ENCODE results near the gene KCNC4. TPM values are rescaled to one million over a fixed set of nuclear protein-coding genes. Genes with fewer than 3 reads are reported as not detected.

The KCNC4 gene
- total and polyA plus RNA-seq, 12 donors = 1.1 to 14.4 (median 9.3) TPM

DNA sequence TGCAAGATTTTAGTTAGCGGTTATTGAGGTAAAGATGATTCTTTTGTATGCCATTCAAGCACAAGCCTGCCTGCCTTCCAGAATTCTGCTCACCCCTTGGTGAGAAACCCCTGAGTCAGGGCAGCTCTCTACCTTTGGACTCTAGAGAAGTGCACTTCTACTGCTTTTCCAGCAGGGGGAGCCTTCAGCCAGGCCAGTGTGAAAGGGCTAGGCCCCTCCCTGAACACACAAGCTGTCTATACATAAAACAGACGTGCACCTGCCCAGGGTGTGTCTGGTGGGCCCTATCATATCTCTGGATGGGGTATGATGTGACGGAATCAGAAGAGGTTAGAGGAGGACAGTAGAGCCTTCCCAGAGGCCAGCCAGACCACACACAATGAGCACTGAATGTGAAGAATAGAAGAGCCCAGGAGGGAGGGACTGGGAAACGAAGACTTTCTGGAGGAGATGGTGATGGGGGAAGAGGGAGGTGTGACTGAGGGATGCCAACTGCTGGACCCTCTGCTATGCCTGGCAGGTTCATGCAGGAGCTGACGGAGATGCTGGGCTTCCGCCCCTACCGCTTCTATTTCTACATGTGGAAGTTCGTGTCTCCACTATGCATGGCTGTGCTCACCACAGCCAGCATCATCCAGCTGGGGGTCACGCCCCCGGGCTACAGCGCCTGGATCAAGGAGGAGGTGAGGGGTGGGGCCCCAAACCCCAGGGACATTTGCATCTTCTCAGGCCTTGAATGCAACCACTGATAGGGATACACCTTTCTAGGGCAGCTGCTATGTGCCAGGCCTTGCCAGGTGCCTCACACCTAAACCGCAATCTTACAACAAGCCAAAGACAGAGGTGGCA lies 13.0 kb upstream of the KCNC4 start:
- peak in 3 of 7 donors; percentile 31 to 41 (median 33) for DNase-seq
- H3K9me3 ChIP-seq (replicated peaks in 1 of 3) = no peaks in the 10 kb centered on the region
- no peaks in the 10 kb centered on the region for H3K36me3 ChIP-seq (replicated peaks in 1 of 2)
- TF ChIP-seq POLR2A (IDR thresholded peaks at IDR 0.05) (no peak), CTCF (IDR thresholded peaks at IDR 0.05) (peak; percentile 57 to 88 (median 74))
- WGBS, 4 donors = 56 to 72% (median 59%) methylated on average over 9 to 12 of the region's 12 CpGs
- no peak overlapping the region for H3K4me3 ChIP-seq
- no peaks in the 10 kb centered on the region for H3K27me3 ChIP-seq
- no peaks in the 10 kb centered on the region for H3K4me1 ChIP-seq (replicated peaks in 1 of 2)
- intact Hi-C loops (cut with DNase I) = no loop called here
- no peak overlapping the region for H3K27ac ChIP-seq

GRCh38 chr1:110197905-110198629 lies 12.0 kb upstream of the KCNC4 start:
- intact Hi-C loops (cut with DNase I) = no loop called here
- WGBS, 4 donors = 92 to 95% (median 93%) methylated on average over 9 to 23 of the region's 23 CpGs
- no peaks in the 10 kb centered on the region for H3K4me1 ChIP-seq (replicated peaks in 1 of 2)

GRCh38 chr1:110198746-110199145 lies 11.4 kb upstream of the KCNC4 start:
- no peak for DNase-seq
- WGBS, 4 donors = 88 to 100% (median 97%) methylated on average over 2 of the region's 2 CpGs
- no peaks in the 10 kb centered on the region for H3K27me3 ChIP-seq
- intact Hi-C loops (cut with DNase I) = no loop called here
- H3K9me3 ChIP-seq (replicated peaks in 1 of 3) = no peaks in the 10 kb centered on the region
- H3K4me3 ChIP-seq = no peak overlapping the region
- no peak for TF ChIP-seq CTCF (IDR thresholded peaks at IDR 0.05)
- TF ChIP-seq POLR2A (IDR thresholded peaks at IDR 0.05) = no peak
- H3K27ac ChIP-seq = no peak overlapping the region
- H3K36me3 ChIP-seq (replicated peaks in 1 of 2) = no peaks in the 10 kb centered on the region
- peaks cover 0 to 5% of the 10 kb centered on the region in 2 donors for H3K4me1 ChIP-seq (replicated peaks in 1 of 2)

More at GRCh38 chr1:110197905-110198629, 12.0 kb upstream of the KCNC4 start:
- Histone ChIP-seq H3K36me3 (replicated peaks in 1 of 2) (no peaks in the 10 kb centered on the region), H3K4me3 (no peak overlapping the region), H3K27me3 (no peaks in the 10 kb centered on the region), H3K27ac (no peak overlapping the region), H3K9me3 (replicated peaks in 1 of 3) (no peaks in the 10 kb centered on the region)
- DNase-seq = no peak
- TF ChIP-seq CTCF (IDR thresholded peaks at IDR 0.05) (no peak), POLR2A (IDR thresholded peaks at IDR 0.05) (no peak)

- WGBS, 4 donors = 34 to 54% (median 44%) methylated on average over 2 of the region's 2 CpGs
Measured at GRCh38 chr1:110200190-110200589, 9.9 kb upstream of the KCNC4 start.

More at GRCh38 chr1:110200190-110200589, 9.9 kb upstream of the KCNC4 start:
- Histone ChIP-seq H3K4me1 (replicated peaks in 1 of 2) (peaks cover 0 to 5% of the 10 kb centered on the region in 2 donors), H3K27me3 (no peaks in the 10 kb centered on the region), H3K36me3 (replicated peaks in 1 of 2) (no peaks in the 10 kb centered on the region), H3K9me3 (replicated peaks in 1 of 3) (no peaks in the 10 kb centered on the region), H3K4me3 (no peak overlapping the region), H3K27ac (no peak overlapping the region)
- no peak for DNase-seq
- intact Hi-C loops (cut with DNase I) = loop anchor here (5.0 to 10.0 kb wide), 2 partner anchors 257 to 295 kb away; no protein-coding TSS in a partner anchor
- TF ChIP-seq POLR2A (IDR thresholded peaks at IDR 0.05) = no peak
- TF ChIP-seq CTCF (IDR thresholded peaks at IDR 0.05) = no peak
